GM19043 (cell line): ENCODE results near the gene QRSL1.
A peak's percentile ranks its signal among the peaks of the same experiment; 100 is the strongest.
"Not testable (repeated sequence)": the region's sequence is repeated elsewhere in the genome, so short reads cannot be mapped to it uniquely, and the experiment has no call there.

Source experiments
- ATAC-seq: cut with Tn5 transposase; IDR thresholded peaks from one replicate; pipeline ENCODE4 v1.9.1; 2021; ENCODE audit warnings: low read depth; ENCODE audit not compliant: unreplicated experiment

Gene QRSL1, protein sequence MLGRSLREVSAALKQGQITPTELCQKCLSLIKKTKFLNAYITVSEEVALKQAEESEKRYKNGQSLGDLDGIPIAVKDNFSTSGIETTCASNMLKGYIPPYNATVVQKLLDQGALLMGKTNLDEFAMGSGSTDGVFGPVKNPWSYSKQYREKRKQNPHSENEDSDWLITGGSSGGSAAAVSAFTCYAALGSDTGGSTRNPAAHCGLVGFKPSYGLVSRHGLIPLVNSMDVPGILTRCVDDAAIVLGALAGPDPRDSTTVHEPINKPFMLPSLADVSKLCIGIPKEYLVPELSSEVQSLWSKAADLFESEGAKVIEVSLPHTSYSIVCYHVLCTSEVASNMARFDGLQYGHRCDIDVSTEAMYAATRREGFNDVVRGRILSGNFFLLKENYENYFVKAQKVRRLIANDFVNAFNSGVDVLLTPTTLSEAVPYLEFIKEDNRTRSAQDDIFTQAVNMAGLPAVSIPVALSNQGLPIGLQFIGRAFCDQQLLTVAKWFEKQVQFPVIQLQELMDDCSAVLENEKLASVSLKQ

GRCh38 chr6:106629103-106629858 lies at the start of gene QRSL1, which contains the start of gene RTN4IP1:
Gene QRSL1, plus strand, starts transcription at chr6:106629578. Its CDS starts 104 bp downstream, at chr6:106629682.
Gene RTN4IP1, minus strand, starts transcription at chr6:106629498. Its CDS starts 477 bp downstream, at chr6:106629021.
- ATAC-seq = peak; percentile 58

- ATAC-seq = no peak
Measured at GRCh38 chr6:106581468-106581867, 47.9 kb upstream of the QRSL1 start.

DNA sequence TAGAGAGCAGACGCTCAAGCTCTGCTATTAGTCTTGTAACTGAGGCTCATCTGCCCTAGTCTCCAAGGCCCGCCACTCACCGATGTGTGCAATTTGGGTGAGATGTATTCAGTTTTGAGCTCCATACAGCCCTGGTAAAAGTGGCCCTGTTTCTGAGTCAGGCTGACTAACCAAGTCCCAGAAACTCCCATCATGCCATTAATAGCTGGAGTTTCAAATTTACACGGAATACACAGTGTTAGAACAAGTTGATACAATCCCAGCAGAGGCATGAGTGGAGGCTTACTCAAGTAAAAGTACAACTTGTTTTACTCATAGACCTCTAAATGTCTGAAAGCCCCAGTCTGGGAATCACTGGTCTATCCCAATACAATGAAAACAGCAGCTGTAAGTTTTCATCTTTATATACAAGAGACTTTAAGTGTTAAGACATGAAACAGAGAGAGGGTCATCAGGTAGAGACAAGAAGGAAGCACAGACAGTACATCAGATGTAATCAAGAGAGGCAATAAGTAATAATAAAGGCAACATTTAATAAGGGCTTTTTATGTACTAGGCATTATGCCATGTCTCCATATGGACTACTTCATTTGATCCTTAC lies 42.5 kb upstream of the QRSL1 start:
- no peak for ATAC-seq

DNA sequence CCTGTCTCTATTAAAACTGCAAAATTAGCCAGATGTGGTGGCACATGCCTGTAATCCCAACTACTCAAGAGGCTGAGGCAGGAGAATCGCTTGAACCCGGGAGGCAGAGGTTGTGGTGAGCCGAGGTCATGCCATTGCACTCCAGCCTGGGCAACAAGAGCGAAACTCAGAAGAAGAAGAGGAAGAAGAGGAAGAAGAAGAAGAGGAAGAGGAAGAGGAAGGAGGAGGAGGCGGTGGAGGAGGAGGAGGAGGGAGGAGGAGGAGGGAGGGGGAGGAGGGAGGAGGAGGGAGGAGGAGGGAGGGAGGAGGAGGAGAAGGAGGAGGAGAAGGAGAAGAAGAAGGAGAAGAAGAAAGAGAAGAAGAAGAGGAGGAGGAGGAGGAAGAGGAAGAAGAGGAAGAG lies 40.4 kb upstream of the QRSL1 start:
- ATAC-seq = not testable (repeated sequence)

DNA sequence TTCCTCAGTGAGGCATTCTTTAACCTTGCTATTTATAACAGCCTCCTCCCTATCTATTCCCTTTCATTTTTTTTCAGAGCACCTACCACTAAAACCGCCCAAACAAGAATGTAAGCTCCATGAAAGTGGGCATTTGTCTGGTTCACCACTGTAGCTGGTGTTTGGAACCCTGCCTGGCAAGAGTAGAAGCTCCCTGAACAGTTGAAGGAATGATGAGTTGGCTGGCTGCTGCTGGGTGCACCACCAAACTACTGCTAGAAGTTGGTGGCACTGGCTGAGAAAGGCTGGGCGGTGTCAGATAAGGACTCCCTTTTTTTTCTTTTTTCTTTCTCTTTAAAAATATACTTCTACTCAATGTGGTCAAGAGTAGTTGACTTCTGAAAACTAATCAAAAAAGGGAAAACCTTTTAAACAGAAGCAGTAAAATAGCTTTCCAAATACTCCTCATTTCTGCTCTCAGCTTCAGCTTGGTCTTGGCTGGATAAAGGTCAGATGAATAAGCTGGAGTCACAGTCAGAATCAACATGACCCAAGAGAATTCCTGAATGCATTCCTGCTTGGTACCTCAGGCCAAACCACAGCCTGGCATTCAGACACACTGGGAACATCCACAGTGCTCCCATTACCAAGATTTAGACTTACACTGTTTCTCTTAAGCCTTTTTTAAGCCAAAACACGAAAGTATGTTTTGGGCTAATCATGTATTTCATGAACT lies 38.1 kb upstream of the QRSL1 start:
- ATAC-seq = no peak

- no peak for ATAC-seq
Measured at GRCh38 chr6:106599440-106599839, 29.9 kb upstream of the QRSL1 start.

- ATAC-seq = no peak
Measured at GRCh38 chr6:106600329-106600728, 29.0 kb upstream of the QRSL1 start.

DNA sequence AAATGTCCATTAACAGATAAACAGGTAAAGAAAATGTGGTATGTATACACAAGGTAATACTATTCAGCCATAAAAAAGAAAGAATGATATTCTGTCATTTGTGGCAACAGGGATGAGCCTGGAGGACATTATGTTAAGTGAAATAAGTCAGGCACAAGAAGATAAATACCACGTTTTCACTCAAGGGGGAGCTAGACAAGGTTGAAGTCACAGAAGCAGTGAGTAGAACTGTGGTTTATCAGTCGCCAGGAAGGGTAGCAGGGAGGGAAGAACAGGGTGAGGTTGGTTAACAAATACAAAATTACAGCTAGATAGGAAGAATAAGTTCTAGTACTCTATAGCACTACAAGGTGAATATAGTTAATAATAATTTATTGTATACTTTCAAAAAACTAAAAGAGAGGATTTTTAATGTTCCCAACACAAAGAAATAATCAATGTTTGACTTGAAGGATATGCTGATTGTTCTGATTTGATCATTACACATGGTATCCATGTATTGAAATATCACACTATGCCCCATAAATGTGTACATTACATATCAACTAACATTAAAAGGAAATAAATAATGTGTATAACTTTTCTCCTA lies 21.2 kb upstream of the QRSL1 start:
- ATAC-seq = no peak

DNA sequence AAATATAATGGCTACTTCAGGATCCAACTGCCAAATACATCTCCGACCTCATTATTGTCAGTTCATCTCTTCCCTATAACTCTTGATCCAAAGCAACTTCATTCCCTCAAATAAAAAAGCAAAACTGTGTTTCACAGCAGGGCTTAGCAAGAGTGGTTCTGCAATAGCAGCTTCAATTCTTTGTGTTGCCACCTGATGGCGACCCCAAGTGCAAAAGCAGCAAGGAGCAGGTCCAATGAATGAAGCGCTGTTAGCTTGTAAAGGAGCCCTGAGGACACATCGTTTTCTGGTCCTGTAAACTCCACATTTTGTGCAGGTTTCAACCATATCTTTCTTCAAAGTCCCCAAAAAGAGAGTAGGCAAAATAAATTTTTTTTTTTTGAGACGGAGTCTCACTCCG lies 19.7 kb upstream of the QRSL1 start:
- peak; percentile 52 for ATAC-seq

DNA sequence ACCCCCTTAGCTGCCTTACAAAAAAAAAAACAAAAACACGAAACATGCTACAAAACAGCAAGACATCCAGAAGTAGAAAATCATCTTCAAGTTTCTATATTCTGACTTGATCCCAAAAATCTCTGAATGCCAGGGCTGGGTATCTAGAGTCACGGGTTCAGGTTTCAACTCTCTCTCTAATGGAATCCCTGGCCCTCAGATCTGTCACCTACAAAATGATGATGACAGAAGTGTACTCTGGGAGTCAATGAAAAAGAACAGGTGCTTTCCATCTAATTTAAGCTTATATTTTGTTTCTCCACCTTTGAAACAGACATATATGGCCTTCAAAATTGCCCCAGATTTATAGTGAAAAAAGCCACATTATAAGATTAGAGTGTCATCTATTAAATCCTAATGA lies 18.3 kb upstream of the QRSL1 start:
- no peak for ATAC-seq

DNA sequence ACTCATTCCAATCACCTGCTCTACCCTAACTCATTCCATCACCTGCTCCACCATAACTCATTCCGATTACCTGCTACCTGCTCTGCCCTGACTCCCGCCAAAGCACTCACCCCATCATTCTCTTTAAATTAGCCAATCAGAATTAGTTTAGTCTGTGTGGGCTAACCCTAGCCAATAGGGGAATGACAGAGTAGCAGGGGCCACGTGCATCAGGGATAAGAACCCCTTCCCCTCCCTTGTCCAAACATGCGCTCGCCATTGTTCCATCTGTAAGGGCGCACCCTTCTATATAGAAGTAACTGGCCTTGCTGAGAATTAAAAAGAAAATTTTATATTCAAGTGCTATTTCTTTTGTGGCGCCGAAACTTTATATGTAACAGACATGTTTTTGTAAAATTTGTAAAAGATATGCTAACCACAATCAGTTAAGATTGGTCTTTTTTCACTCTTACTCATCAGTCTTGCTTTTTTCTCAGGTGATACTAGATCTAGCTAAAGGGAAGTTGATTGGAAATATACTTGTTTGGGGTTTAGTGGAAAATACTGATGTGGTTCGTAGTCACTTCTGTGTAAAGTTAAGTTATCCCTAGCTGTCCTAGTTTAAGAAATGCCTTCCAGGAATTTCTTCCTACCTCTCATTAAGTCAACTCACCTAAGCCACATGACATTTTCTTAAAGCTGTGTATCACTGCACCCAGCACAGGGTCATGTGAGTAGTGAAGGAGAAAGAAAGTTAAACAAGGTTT lies 16.5 kb upstream of the QRSL1 start:
- ATAC-seq = no peak

DNA sequence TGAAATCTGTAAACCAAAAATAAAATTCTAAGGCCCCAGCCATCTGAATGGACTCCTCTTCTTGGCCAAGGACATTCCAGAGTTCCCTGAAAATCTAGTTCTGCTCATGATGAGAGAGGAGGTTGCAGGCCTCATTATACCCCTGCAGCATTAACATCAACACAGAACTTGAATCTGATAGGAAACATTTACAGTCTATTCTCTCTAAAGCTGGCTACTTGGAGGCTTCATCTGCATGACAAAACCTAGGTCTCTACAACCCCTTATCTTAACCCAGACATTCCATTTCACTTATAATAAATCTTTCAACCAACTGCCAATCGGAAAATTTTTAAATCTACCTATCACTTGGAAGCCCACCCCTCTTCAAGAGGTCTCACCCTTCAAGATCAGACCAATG lies 15.8 kb upstream of the QRSL1 start:
- ATAC-seq = no peak

DNA sequence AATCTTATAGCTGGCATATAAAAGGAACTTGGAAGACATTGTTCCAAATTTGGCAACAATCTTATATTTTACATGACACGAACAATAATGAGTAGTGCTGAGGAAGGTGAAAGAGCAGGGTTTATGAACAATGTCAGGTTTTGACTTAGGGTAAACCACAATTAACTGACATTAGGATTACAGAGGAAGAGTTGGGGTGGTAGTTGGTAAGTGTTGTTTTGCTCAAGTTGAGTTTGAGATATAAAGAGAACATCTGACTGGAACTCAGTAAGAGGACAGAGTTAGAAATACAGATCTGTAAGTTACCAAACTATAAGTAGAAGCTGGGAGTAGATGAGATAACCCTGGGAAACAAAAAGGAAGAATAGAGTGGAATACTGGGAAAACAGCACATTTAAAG lies 15.2 kb upstream of the QRSL1 start:
- no peak for ATAC-seq

GRCh38 chr6:106614592-106615257 lies 14.7 kb upstream of the QRSL1 start:
- no peak for ATAC-seq

DNA sequence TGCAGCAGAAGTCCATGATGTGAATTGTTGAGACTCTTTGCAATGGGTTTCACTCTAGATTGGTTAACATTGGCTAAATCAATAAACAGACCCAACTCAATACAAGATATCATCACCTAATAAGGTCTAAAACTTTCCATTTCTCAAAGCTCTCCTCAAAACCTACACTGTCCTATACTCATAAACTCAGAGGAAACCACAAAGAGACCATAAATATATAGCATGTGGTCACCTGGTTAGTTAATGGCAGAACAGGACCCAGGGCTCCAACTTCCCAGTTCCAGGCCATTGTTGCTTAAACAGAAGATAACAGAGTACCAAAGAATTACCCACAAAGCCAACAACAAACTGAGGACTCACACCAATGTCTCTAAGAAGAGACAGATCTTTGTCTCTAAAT lies 12.1 kb upstream of the QRSL1 start:
- ATAC-seq = peak; percentile 83

DNA sequence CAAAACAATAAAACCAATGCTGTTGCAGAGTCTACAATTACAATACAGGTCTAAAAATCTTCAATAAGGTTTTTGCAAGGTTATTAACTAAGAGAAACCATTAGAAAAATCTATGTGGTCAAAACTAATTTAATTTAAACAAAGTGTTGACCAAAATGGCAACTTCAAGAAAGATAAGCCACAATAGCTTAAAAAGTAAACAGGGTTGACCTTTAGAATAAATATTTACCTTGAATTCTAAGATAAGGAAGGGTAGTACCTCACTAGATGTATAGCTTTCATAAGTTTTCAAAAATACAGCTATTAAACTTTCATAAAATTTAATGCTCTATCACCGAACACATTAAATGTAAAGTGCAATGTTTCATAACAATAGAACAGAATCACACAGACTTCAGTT lies 11.5 kb upstream of the QRSL1 start:
- no peak for ATAC-seq

- ATAC-seq = no peak
Measured at GRCh38 chr6:106618324-106618723, 11.1 kb upstream of the QRSL1 start.

DNA sequence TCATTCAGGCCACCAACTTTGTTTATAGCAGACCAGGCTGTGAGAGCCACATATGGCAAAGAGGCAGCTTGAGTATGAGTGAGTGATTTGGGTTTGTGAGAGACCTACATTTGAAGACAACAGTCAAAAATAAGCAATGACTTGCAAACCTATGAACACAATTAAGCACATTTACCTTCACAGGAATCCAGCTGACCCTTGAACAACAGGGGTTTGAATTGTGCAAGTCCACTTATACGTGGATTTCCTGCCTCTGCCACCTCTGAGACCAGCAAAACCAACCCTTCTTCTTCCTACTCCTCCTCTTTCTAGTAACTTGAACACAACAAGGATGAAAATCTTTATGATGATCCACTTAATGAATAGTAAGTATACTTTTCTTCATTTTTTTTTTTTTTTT lies 10.2 kb upstream of the QRSL1 start:
- ATAC-seq = no peak
